Panc1 (cell line): ENCODE data around the gene ASXL2. TPM values are rescaled to one million over a fixed set of nuclear protein-coding genes. Genes with fewer than 3 reads are reported as not detected.
A peak's percentile ranks its signal among the peaks of the same experiment; 100 is the strongest.
"Not testable (repeated sequence)": the region's sequence is repeated elsewhere in the genome, so short reads cannot be mapped to it uniquely, and the experiment has no call there.

Experiments
- ATAC-seq: fragments of 200-7000 bp; cut with Tn5 transposase; 2 replicates; pipeline ENCODE4 v1.9.1; 2020; ENCODE audit warnings: mild to moderate bottlenecking, moderate library complexity
- BruUV-seq: library from RNA; stranded (reverse); fragments of 400-500 nt; replicated peaks from 2 replicates; lab custom pipeline; 2021; lab: Mats Ljungman, UMichigan
- CTCF ChIA-PET: fragments of 300-600 bp; sonication (Branson Sonifier 250); formaldehyde crosslinking; loops from one replicate; lab custom pipeline; 2022; ENCODE audit warnings: antibody characterized with exemption; lab: Charles Lee
- POLR2A ChIA-PET: fragments of 300-600 bp; sonication (Branson Sonifier 250); formaldehyde crosslinking; loops from one replicate; lab custom pipeline; 2022; ENCODE audit warnings: antibody characterized with exemption; lab: Charles Lee
- DNase-seq: peaks from one replicate; pipeline ENCODE4 v3.0.0-alpha.2; 2010; ENCODE audit warnings: low read depth, low spot score
- H3K27ac ChIP-seq: 2 replicates; pipeline ENCODE4 v1.5.1; 2011; ENCODE audit warnings: mild to moderate bottlenecking, low read length, inconsistent platforms
- H3K27me3 ChIP-seq: fragments of 200-500 bp; sonication (Bioruptor generic); 2 replicates; pipeline ENCODE4 v1.6.0; 2014; ENCODE audit warnings: low read length, inconsistent platforms; ENCODE audit not compliant: control insufficient read depth, insufficient read depth
- H3K36me3 ChIP-seq: fragments of 200-500 bp; sonication (Bioruptor generic); 2 replicates; pipeline ENCODE4 v1.5.1; 2014; ENCODE audit warnings: inconsistent platforms, mild to moderate bottlenecking, low read length, moderate library complexity; ENCODE audit not compliant: control insufficient read depth, insufficient read depth
- H3K4me1 ChIP-seq: 2 replicates; pipeline ENCODE4 v1.5.1; 2011; ENCODE audit warnings: inconsistent platforms, mild to moderate bottlenecking, low read length, moderate library complexity; ENCODE audit not compliant: control insufficient read depth, insufficient read depth
- H3K4me3 ChIP-seq, 2 experiments: 2 replicates each; pipeline ENCODE4 v1.5.1; 2011 to 2012; ENCODE audit warnings: low read depth in 2 of 2, low read length in 2 of 2, mild to moderate bottlenecking in 2 of 2, inconsistent platforms in 1 of 2, moderate library complexity in 1 of 2
- H3K9me3 ChIP-seq: fragments of 200-500 bp; sonication (Bioruptor generic); 2 replicates; pipeline ENCODE4 v1.5.1; 2014; ENCODE audit warnings: low read depth, mild to moderate bottlenecking, inconsistent platforms, low read length, moderate library complexity; ENCODE audit not compliant: control insufficient read depth, insufficient read depth
- CTCF ChIP-seq: fragments of 450-650 bp; IDR thresholded peaks from 2 replicates; pipeline ENCODE4 v1.5.1; 2017; ENCODE audit warnings: mild to moderate bottlenecking
- POLR2AphosphoS5 ChIP-seq: IDR thresholded peaks from 2 replicates; pipeline ENCODE4 v1.6.1; 2012; ENCODE audit warnings: mild to moderate bottlenecking, low read depth, low read length, moderate library complexity
- REST ChIP-seq, 2 experiments: IDR thresholded peaks; 2 replicates each; pipeline ENCODE4 v1.6.1; 2011 to 2012; ENCODE audit warnings: low read depth in 2 of 2, control low read depth in 1 of 2, low read length in 1 of 2, mild to moderate bottlenecking in 1 of 2, moderate library complexity in 1 of 2; ENCODE audit not compliant: insufficient read depth in 1 of 2
- in situ Hi-C: cut with HindIII; loops from 2 replicates; pipeline ENCODE4 v1.10.0; 2016; ENCODE audit warnings: low sequenced_read_pairs, low pct_unique_long_range_greater_than_20kb
- intact Hi-C: fragments of 100-400 bp; cut with micrococcal nuclease; formaldehyde crosslinking; loops from one replicate; pipeline ENCODE4 v1.10.0; 2022; ENCODE audit not compliant: unreplicated experiment
- total RNA-seq: library from RNA; stranded (reverse); gene quantifications from one replicate; pipeline ENCODE4 v1.2.1, GENCODE V29; 2021; ENCODE audit not compliant: unreplicated experiment

The ASXL2 gene
- total RNA-seq, 1 experiment from 2014 or later, result 43.4 TPM

GRCh38 chr2:25851740-25852503 lies 26.4 kb downstream of the ASXL2 start:
- in situ Hi-C loops, result no loop called here
- peak overlapping the region; percentile 78 for H3K27ac ChIP-seq

GRCh38 chr2:25850400-25850799 lies 27.9 kb downstream of the ASXL2 start:
- H3K27ac ChIP-seq, H3K36me3 ChIP-seq, DNase-seq, POLR2A ChIA-PET, BruUV-seq, H3K27me3 ChIP-seq, ATAC-seq, H3K4me3 ChIP-seq, in situ Hi-C loops, H3K9me3 ChIP-seq: not testable (repeated sequence)
- H3K4me1 ChIP-seq, result peaks cover 30% of the 10 kb centered on the region
- CTCF ChIA-PET, result interaction anchor here (0.7 kb wide), 1 partner anchor 318 kb away, joined by 4 read pairs; no protein-coding TSS in a partner anchor
- intact Hi-C loops, result loop anchor here (5.0 kb wide), 2 partner anchors 87 to 297 kb away; no protein-coding TSS in a partner anchor

More at GRCh38 chr2:25851740-25852503, 26.4 kb downstream of the ASXL2 start:
- TF ChIP-seq POLR2AphosphoS5, result peak; percentile 30; the same call in 1 of the 2 replicates
- no peak for TF ChIP-seq REST (IDR thresholded peaks at IDR 0.05; ENCODE audit: insufficient read depth in 1 of 2, low read depth in 2 of 2, low read length in 1 of 2)
- TF ChIP-seq CTCF, result peak; percentile 72
- peak; percentile 81 for DNase-seq
- H3K36me3 ChIP-seq, result no peaks in the 10 kb centered on the region
- BruUV-seq, result TSS peak; percentile 9
- H3K4me1 ChIP-seq, result peaks cover 30% of the 10 kb centered on the region
- CTCF ChIA-PET, result interaction anchor here (0.6 to 1.3 kb wide), 8 partner anchors 14 to 420 kb away, joined by 3 to 8 read pairs (median 4); partner anchors contain the start of gene ASXL2
- intact Hi-C loops, result loop anchor here (5.0 kb wide), 2 partner anchors 85 to 295 kb away; no protein-coding TSS in a partner anchor
- peak; percentile 90 for ATAC-seq
- no peaks in the 10 kb centered on the region for H3K9me3 ChIP-seq
- no peaks in the 10 kb centered on the region for H3K27me3 ChIP-seq
- peak overlapping the region; percentile 19 to 21 for H3K4me3 ChIP-seq
- POLR2A ChIA-PET, result interaction anchor here (0.6 to 1.5 kb wide), 3 partner anchors 14 to 288 kb away, joined by 4 to 9 read pairs (median 4); partner anchors contain the start of gene ASXL2

GRCh38 chr2:25849350-25849749 lies 28.9 kb downstream of the ASXL2 start:
- intact Hi-C loops, H3K9me3 ChIP-seq, H3K27ac ChIP-seq, in situ Hi-C loops, H3K27me3 ChIP-seq, H3K4me3 ChIP-seq, H3K36me3 ChIP-seq, ATAC-seq, CTCF ChIA-PET, POLR2A ChIA-PET, DNase-seq, BruUV-seq: not testable (repeated sequence)
- peaks cover 27% of the 10 kb centered on the region for H3K4me1 ChIP-seq
